CD14-positive monocyte (primary cell): ENCODE results near the gene SNN. TPM values are rescaled to one million over a fixed set of nuclear protein-coding genes. Genes with fewer than 3 reads are reported as not detected.
A peak's percentile ranks its signal among the peaks of the same experiment; 100 is the strongest.

Experiments
- DNase-seq, 3 donors: peaks; one replicate each; pipeline ENCODE4 v3.0.0-alpha.2; 2011 to 2022
- H2AFZ ChIP-seq: 2 replicates; pipeline ENCODE4 v1.6.0; 2012; ENCODE audit warnings: mild to moderate bottlenecking, low read depth, low read length, inconsistent platforms; ENCODE audit not compliant: insufficient read depth, poor library complexity, severe bottlenecking
- H3K27ac ChIP-seq, 2 donors: 1 replicate in 1 of 2; 2 replicates in 1 of 2; pipeline ENCODE4 v1.5.1; 2012 to 2013; ENCODE audit warnings: low read length in 2 of 2, control low read depth in 1 of 2, inconsistent platforms in 1 of 2, low read depth in 1 of 2, mild to moderate bottlenecking in 1 of 2
- H3K27me3 ChIP-seq, 2 donors: one replicate each; pipeline versions ENCODE4 v1.6.0 to v1.6.1; 2011 to 2013; ENCODE audit warnings: low read length in 2 of 2; ENCODE audit not compliant: control insufficient read depth in 2 of 2, insufficient read depth in 2 of 2
- H3K36me3 ChIP-seq, 2 donors: replicated peaks in 1 of 2; 1 replicate in 1 of 2; 2 replicates in 1 of 2; pipeline versions ENCODE4 v1.5.1 to v1.6.1; 2012 to 2013; ENCODE audit warnings: low read length in 2 of 2, control low read depth in 1 of 2, inconsistent platforms in 1 of 2, mild to moderate bottlenecking in 1 of 2; ENCODE audit not compliant: insufficient read depth in 2 of 2, control insufficient read depth in 1 of 2
- H3K4me1 ChIP-seq, 2 donors: 1 replicate in 1 of 2; 2 replicates in 1 of 2; pipeline versions ENCODE4 v1.5.1 to v1.6.1; 2012 to 2013; ENCODE audit warnings: low read length in 2 of 2, control low read depth in 1 of 2, inconsistent platforms in 1 of 2, mild to moderate bottlenecking in 1 of 2, moderate library complexity in 1 of 2; ENCODE audit not compliant: insufficient read depth in 2 of 2, control insufficient read depth in 1 of 2
- H3K4me2 ChIP-seq: replicated peaks from 2 replicates; pipeline ENCODE3; 2012; ENCODE audit warnings: low read length, moderate library complexity, mild to moderate bottlenecking; ENCODE audit not compliant: poor library complexity, severe bottlenecking; ENCODE audit errors: extremely low read depth
- H3K4me3 ChIP-seq, 3 experiments: fragments of 200-600 bp in 1 of 3; sonication (generic) in 1 of 3; replicated peaks in 1 of 3; 1 replicate in 2 of 3; 2 replicates in 1 of 3; pipeline ENCODE4 v1.5.1; 2011 to 2013; ENCODE audit warnings: low read length in 3 of 3, mild to moderate bottlenecking in 3 of 3, control low read depth in 2 of 3, low read depth in 2 of 3, inconsistent platforms in 1 of 3, moderate library complexity in 1 of 3
- H3K79me2 ChIP-seq: 2 replicates; pipeline ENCODE4 v1.6.0; 2012; ENCODE audit warnings: mild to moderate bottlenecking, control low read depth, inconsistent platforms, low read length, moderate library complexity; ENCODE audit not compliant: insufficient read depth
- H3K9ac ChIP-seq: 2 replicates; pipeline ENCODE4 v1.6.0; 2017; ENCODE audit warnings: low read length, mild to moderate bottlenecking; ENCODE audit not compliant: insufficient read depth, poor library complexity, severe bottlenecking
- H3K9me3 ChIP-seq, 2 donors: replicated peaks in 1 of 2; 1 replicate in 1 of 2; 2 replicates in 1 of 2; pipeline versions ENCODE4 v1.5.1 to v1.6.1; 2012 to 2013; ENCODE audit warnings: low read length in 2 of 2, control low read depth in 1 of 2; ENCODE audit not compliant: control insufficient read depth in 1 of 2, insufficient read depth in 1 of 2
- H4K20me1 ChIP-seq: 2 replicates; pipeline ENCODE4 v1.6.0; 2012; ENCODE audit warnings: mild to moderate bottlenecking, low read length, control low read depth, moderate library complexity; ENCODE audit not compliant: insufficient read depth
- H3K27ac Mint-ChIP-seq, 7 donors: one replicate each; pipeline ENCODE4 v1.8.0; 2020; ENCODE audit warnings: mild to moderate bottlenecking in 7 of 7, mixed read lengths in 7 of 7, moderate library complexity in 6 of 7, inconsistent platforms in 2 of 7
- H3K27me3 Mint-ChIP-seq, 3 donors: one replicate each; pipeline ENCODE4 v1.8.0; 2021 to 2022; ENCODE audit warnings: low read depth in 3 of 3, mild to moderate bottlenecking in 3 of 3, mixed read lengths in 3 of 3, moderate library complexity in 3 of 3, inconsistent platforms in 1 of 3
- H3K36me3 Mint-ChIP-seq, 2 donors: one replicate each; pipeline ENCODE4 v1.8.0; 2020; ENCODE audit warnings: mixed read lengths in 2 of 2, inconsistent platforms in 1 of 2, mild to moderate bottlenecking in 1 of 2
- H3K4me1 Mint-ChIP-seq: one replicate; pipeline ENCODE4 v1.8.0; 2020; ENCODE audit warnings: mild to moderate bottlenecking, mixed read lengths
- H3K4me3 Mint-ChIP-seq, 2 donors: one replicate each; pipeline ENCODE4 v1.8.0; 2020; ENCODE audit warnings: mild to moderate bottlenecking in 2 of 2, mixed read lengths in 2 of 2, moderate library complexity in 1 of 2
- H3K9me3 Mint-ChIP-seq, 7 donors: one replicate each; pipeline ENCODE4 v1.8.0; 2020 to 2022; ENCODE audit warnings: mixed read lengths in 7 of 7, mild to moderate bottlenecking in 6 of 7, moderate library complexity in 6 of 7, inconsistent platforms in 2 of 7
- CTCF ChIP-seq: fragments of 200-600 bp; IDR thresholded peaks from one replicate; pipeline ENCODE4 v1.8.0; 2022; ENCODE audit warnings: antibody characterized with exemption, mild to moderate bottlenecking
- WGBS: methylation state at CpG from one replicate; pipeline ENCODE4 v1.1.5; 2013; ENCODE audit warnings: missing lambda C conversion rate; ENCODE audit not compliant: insufficient coverage; 5-methylcytosine and 5-hydroxymethylcytosine counted together
- intact Hi-C, 2 donors: fragments of 100-400 bp; cut with micrococcal nuclease; formaldehyde crosslinking; loops; one replicate each; pipeline versions ENCODE4 v1.15.0 to v1.15.1; 2023
- polyA plus RNA-seq, 3 donors: library from polyadenylated mRNA; depleted of rRNA in 1 of 3; unstranded in 2 of 3; stranded (reverse) in 1 of 3; fragments of 300-500 nt in 2 of 3; fragments of >200 nt in 1 of 3; fragmentation: Illumina TruSeq in 2 of 3; gene quantifications; 1 replicate in 2 of 3; 2 replicates in 1 of 3; pipeline ENCODE4 v1.2.3, GENCODE V29; 2012 to 2021

Gene SNN
- polyA plus RNA-seq, 3 donors = 89.4 to 111 (median 91.7) TPM

DNA sequence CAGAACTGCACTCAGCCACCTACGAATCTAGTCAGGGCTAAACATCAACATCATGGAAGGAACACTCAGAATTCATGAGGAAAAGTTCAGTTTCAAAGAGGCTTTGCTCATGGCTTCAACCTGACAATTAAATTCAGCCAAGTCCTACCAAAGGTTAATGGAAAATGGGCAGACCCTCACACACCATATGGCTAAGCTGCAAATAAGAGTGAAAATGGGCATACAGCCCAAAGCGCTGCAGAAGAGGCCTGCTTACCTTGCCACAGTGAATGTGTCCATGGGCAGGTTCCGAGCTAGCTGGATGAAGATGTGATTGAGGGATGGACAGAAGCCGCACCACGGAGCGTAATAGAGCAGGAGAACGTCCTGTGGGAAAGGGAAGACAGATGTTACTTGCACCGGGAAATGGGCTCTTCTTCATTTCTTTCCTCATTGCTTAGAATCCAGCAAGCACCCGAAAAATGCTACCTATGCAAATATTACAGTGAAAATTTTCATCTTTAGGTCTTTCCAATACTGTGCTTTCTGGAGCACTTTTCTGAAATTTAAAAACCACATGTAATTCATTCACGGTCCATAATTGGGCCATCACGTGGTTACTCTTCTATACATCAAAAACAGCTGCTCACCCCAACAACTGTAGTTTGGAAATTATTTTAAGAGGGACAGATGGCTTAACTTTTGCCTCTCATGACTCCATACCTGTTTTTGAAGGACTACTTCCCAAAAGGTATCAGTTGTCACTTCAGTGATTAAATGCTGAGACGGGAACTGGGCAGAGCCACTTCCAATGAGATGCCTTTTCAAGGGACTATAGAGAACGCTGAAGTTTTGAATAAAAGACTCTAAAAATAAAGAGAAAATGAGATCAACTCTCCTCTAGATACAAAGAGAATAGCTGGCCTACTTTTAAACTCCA lies 19.6 kb downstream of the SNN start:
- Histone ChIP-seq H3K9ac (no peak overlapping the region), H3K27me3 (no peaks in the 10 kb centered on the region), H3K4me2 (no peak overlapping the region), H3K4me1 (peaks cover 28 to 30% of the 10 kb centered on the region in 2 donors), H2AFZ (no peak overlapping the region), H3K79me2 (peaks cover 37% of the 10 kb centered on the region), H4K20me1 (no peaks in the 10 kb centered on the region), H3K36me3 (peaks cover 64 to 80% of the 10 kb centered on the region in 2 donors), H3K4me3 (no peak overlapping the region), H3K27ac (peak overlapping the region in 1 of 2 donors; percentile 80), H3K9me3 (no peaks in the 10 kb centered on the region)
- no peak for TF ChIP-seq CTCF
- H3K4me3 Mint-ChIP-seq = no peak overlapping the region
- peaks cover 28% of the 10 kb centered on the region for H3K4me1 Mint-ChIP-seq
- H3K27me3 Mint-ChIP-seq = no peaks in the 10 kb centered on the region
- peaks cover 78 to 84% of the 10 kb centered on the region in 2 donors for H3K36me3 Mint-ChIP-seq
- 93% methylated on average over 2 of the region's 13 CpGs for WGBS
- no peaks in the 10 kb centered on the region for H3K9me3 Mint-ChIP-seq
- no peak for DNase-seq
- intact Hi-C loops = no loop called here
- peak overlapping the region in 4 of 7 donors; percentile 13 to 89 (median 78) for H3K27ac Mint-ChIP-seq

DNA sequence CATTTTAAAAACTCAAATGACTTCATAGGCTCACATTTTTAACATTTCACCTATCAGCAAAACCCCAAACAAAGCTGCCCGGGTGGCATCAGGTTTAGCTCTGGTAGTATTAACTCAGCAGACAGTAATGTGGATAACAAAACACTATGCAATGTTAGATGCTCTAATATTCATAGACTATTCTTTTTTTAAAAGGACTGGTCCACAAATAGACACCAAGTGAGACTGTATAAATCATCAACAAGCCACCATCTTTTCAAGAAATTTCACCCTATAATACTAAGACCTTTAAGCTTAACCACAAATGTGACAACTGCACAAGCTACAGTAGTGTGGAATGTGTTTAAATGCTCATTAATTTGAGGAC lies 20.2 kb downstream of the SNN start:
- no CpG with 5 or more reads among the region's 1 CpG for WGBS
- Histone ChIP-seq H2AFZ (peak overlapping the region; percentile 21), H4K20me1 (no peaks in the 10 kb centered on the region), H3K79me2 (peaks cover 41% of the 10 kb centered on the region), H3K4me1 (peaks cover 23 to 25% of the 10 kb centered on the region in 2 donors), H3K4me2 (peak overlapping the region; percentile 35), H3K9ac (no peak overlapping the region), H3K27ac (peak overlapping the region in 1 of 2 donors; percentile 80), H3K27me3 (no peaks in the 10 kb centered on the region), H3K9me3 (no peaks in the 10 kb centered on the region), H3K4me3 (peak overlapping the region in 1 of 3 experiments; percentile 53), H3K36me3 (peaks cover 63 to 79% of the 10 kb centered on the region in 2 donors)
- Mint-ChIP-seq H3K9me3 (no peaks in the 10 kb centered on the region), H3K4me1 (peaks cover 21% of the 10 kb centered on the region), H3K36me3 (peaks cover 75 to 82% of the 10 kb centered on the region in 2 donors), H3K27me3 (no peaks in the 10 kb centered on the region), H3K27ac (peak overlapping the region in 1 of 7 donors; percentile 83), H3K4me3 (no peak overlapping the region)
- no peak for TF ChIP-seq CTCF
- no peak for DNase-seq
- intact Hi-C loops = no loop called here
